K562 (cell line): ENCODE results near the gene NSRP1. TPM values are rescaled to one million over a fixed set of nuclear protein-coding genes. Genes with fewer than 3 reads are reported as not detected.

Experiments used
- ATAC-seq: fragments of 200-7000 bp; cut with Tn5 transposase; 3 replicates; pipeline ENCODE4 v1.9.1; 2020; ENCODE audit warnings: moderate library complexity
- BruUV-seq: library from RNA; stranded (reverse); fragments of 400-500 nt; replicated peaks from 2 replicates; lab custom pipeline; 2021; lab: Mats Ljungman, UMichigan
- CTCF ChIA-PET: fragments of 300-600 bp; formaldehyde crosslinking; extraction: SDS; loops from one replicate; lab custom pipeline; 2021; ENCODE audit warnings: low intra/inter-chr PET ratio; lab: Yijun Ruan, JAX
- POLR2A ChIA-PET: fragments of 300-600, 350-650 bp; sonication (Branson Sonifier 250); formaldehyde crosslinking; extraction: SDS; loops from one replicate; lab custom pipeline; 2021; ENCODE audit warnings: antibody characterized with exemption, inconsistent platforms; lab: Yijun Ruan, JAX
- DNase-seq, 4 experiments: peaks; one replicate each; pipeline versions ENCODE4 v3.0.0 to v3.0.0-alpha.2; 2011 to 2018; ENCODE audit warnings: low spot score in 3 of 4, mixed read lengths in 3 of 4; ENCODE audit errors: extremely low read depth in 1 of 4
- FAIRE-seq: peaks from 2 replicates; lab custom pipeline; 2011; peaks lifted over from hg19 to GRCh38; lab: Jason Lieb, UNC
- H2AFZ ChIP-seq: 2 replicates; pipeline ENCODE4 v1.6.0; 2011; ENCODE audit warnings: low read depth, low read length, control low read depth, inconsistent platforms
- H3K27ac ChIP-seq: fragments of 200-600 bp; 3 replicates; pipeline ENCODE4 v1.8.0; 2011; ENCODE audit warnings: low read depth, mild to moderate bottlenecking, control low read depth, inconsistent platforms, low read length, moderate library complexity, mixed read lengths; ENCODE audit errors: extremely low read depth
- H3K27me3 ChIP-seq, 2 experiments: fragments of 300-600 bp in 1 of 2; 2 replicates in 1 of 2; 3 replicates in 1 of 2; pipeline versions ENCODE4 v1.6.0 to v1.8.0; 2011; ENCODE audit warnings: inconsistent platforms in 2 of 2, low read length in 2 of 2, mild to moderate bottlenecking in 1 of 2, mixed read lengths in 1 of 2, moderate library complexity in 1 of 2; ENCODE audit not compliant: control insufficient read depth in 2 of 2, insufficient read depth in 2 of 2
- H3K36me3 ChIP-seq: fragments of 300-600 bp; 3 replicates; pipeline ENCODE4 v1.8.0; 2011; ENCODE audit warnings: mild to moderate bottlenecking, low read length, inconsistent platforms; ENCODE audit not compliant: control insufficient read depth, insufficient read depth
- H3K4me1 ChIP-seq, 2 experiments: fragments of 200-600 bp in 1 of 2; replicated peaks in 1 of 2; 2 replicates in 1 of 2; 3 replicates in 1 of 2; pipeline versions ENCODE4 v1.5.1 to v1.8.0; 2011; ENCODE audit warnings: inconsistent platforms in 2 of 2, low read length in 2 of 2, mild to moderate bottlenecking in 1 of 2, mixed read lengths in 1 of 2, moderate library complexity in 1 of 2; ENCODE audit not compliant: control insufficient read depth in 2 of 2, insufficient read depth in 2 of 2
- H3K4me2 ChIP-seq: 2 replicates; pipeline ENCODE4 v1.6.1; 2011; ENCODE audit warnings: low read length, control low read depth, inconsistent platforms, mixed read lengths; ENCODE audit not compliant: insufficient read depth
- H3K4me3 ChIP-seq: fragments of 200-600 bp; sonication (generic), shearing (Covaris generic); 2 replicates; pipeline ENCODE4 v1.5.1; 2016; ENCODE audit warnings: control low read depth, inconsistent platforms
- H3K79me2 ChIP-seq: fragments of 200-600 bp; 3 replicates; pipeline ENCODE4 v1.8.0; 2011; ENCODE audit warnings: low read length, inconsistent platforms; ENCODE audit not compliant: control insufficient read depth, insufficient read depth
- H3K9ac ChIP-seq, 2 experiments: 2 replicates each; pipeline versions ENCODE4 v1.6.0 to v1.6.1; 2011; ENCODE audit warnings: low read depth in 2 of 2, low read length in 2 of 2, control low read depth in 1 of 2, inconsistent platforms in 1 of 2, mild to moderate bottlenecking in 1 of 2, mixed read lengths in 1 of 2; ENCODE audit not compliant: insufficient read depth in 1 of 2
- H3K9me1 ChIP-seq: one replicate; pipeline ENCODE4 v1.6.0; 2011; ENCODE audit warnings: inconsistent platforms, mild to moderate bottlenecking, low read length, moderate library complexity; ENCODE audit not compliant: control insufficient read depth, insufficient read depth
- H3K9me3 ChIP-seq: replicated peaks from 2 replicates; pipeline ENCODE4 v1.5.1; 2011; ENCODE audit warnings: low read depth, low read length, inconsistent platforms; ENCODE audit not compliant: control insufficient read depth, insufficient read depth
- H4K20me1 ChIP-seq: replicated peaks from 2 replicates; pipeline ENCODE4 v1.6.1; 2011; ENCODE audit warnings: low read length, inconsistent platforms, mixed read lengths; ENCODE audit not compliant: control insufficient read depth, insufficient read depth
- ARHGAP35 ChIP-seq: fragments of 450-650 bp; IDR thresholded peaks from 2 replicates; pipeline ENCODE4 v1.6.1; 2018; ENCODE audit not compliant: partially characterized antibody
- CC2D1A ChIP-seq: fragments of 450-650 bp; IDR thresholded peaks from 2 replicates; pipeline ENCODE4 v1.6.1; 2017; ENCODE audit warnings: mild to moderate bottlenecking
- ETS2 ChIP-seq: IDR thresholded peaks from 2 replicates; pipeline ENCODE4 v1.6.1; 2016; ENCODE audit warnings: borderline replicate concordance, missing genetic modification characterization, mild to moderate bottlenecking, moderate library complexity, missing compliant biosample characterization; ENCODE audit not compliant: poor library complexity, severe bottlenecking
- FOXM1 ChIP-seq, 2 experiments: fragments of 450-650 bp in 1 of 2; sonication (generic) in 1 of 2; formaldehyde crosslinking in 1 of 2; IDR thresholded peaks; 2 replicates each; pipeline versions ENCODE4 v1.6.1 to v1.9.0; 2017 to 2022; ENCODE audit warnings: low read depth in 2 of 2, mild to moderate bottlenecking in 2 of 2, missing genetic modification reagents in 1 of 2, moderate library complexity in 1 of 2
- POLR3A ChIP-seq: IDR thresholded peaks from 2 replicates; pipeline ENCODE4 v1.6.1; 2011; ENCODE audit warnings: borderline replicate concordance, mild to moderate bottlenecking, moderate library complexity; ENCODE audit not compliant: insufficient read length, insufficient read depth; ENCODE audit errors: extremely low read depth
- RBFOX2 ChIP-seq: fragments of 200-400 bp; formaldehyde crosslinking; IDR thresholded peaks from 2 replicates; pipeline ENCODE4 v1.6.1; 2017; ENCODE audit warnings: low read depth, mild to moderate bottlenecking, low read length, moderate library complexity
- SMARCA4 ChIP-seq: fragments of 450-650 bp; IDR thresholded peaks from 2 replicates; pipeline ENCODE4 v1.6.1; 2016
- ZFP1 ChIP-seq: fragments of 450-650 bp; formaldehyde crosslinking; IDR thresholded peaks from 2 replicates; pipeline ENCODE4 v1.4.0; 2020; ENCODE audit warnings: mild to moderate bottlenecking, mixed read lengths
- ZNF274 ChIP-seq: IDR thresholded peaks from 2 replicates; pipeline ENCODE4 v1.6.1; 2011; ENCODE audit warnings: low read depth, mild to moderate bottlenecking, low read length, moderate library complexity, borderline replicate concordance
- WGBS: fragments of 100-300 bp; shearing (Covaris generic); methylation state at CpG from one replicate; pipeline ENCODE4 v1.1.6; 2016; ENCODE audit warnings: low coverage, mixed read lengths; ENCODE audit not compliant: insufficient coverage; ENCODE audit errors: missing lambda C conversion rate; 5-methylcytosine and 5-hydroxymethylcytosine counted together
- in situ Hi-C: fragments of 300-500 bp; cut with MboI; formaldehyde crosslinking; loops from 4 replicates; pipeline ENCODE4 v1.15.0; 2018; ENCODE audit warnings: inconsistent platforms, mixed read lengths
- intact Hi-C: fragments of 100-400 bp; cut with micrococcal nuclease; formaldehyde crosslinking; loops from 2 replicates; pipeline ENCODE4 v1.14.2; 2022
- polyA plus RNA-seq, 8 experiments: library from polyadenylated mRNA; depleted of rRNA in 4 of 8; stranded (reverse) in 5 of 8; unstranded in 3 of 8; fragments of >200 nt; fragmentation: Nextera tagmentation in 2 of 8; fragmentation: Illumina TruSeq in 1 of 8; extraction: Ambion mirVana in 2 of 8; extraction: Trizol in 1 of 8; gene quantifications; 2 replicates each; pipeline versions ENCODE4 v1.2.1 to v1.2.3, GENCODE V29; 2011 to 2014; ENCODE audit warnings: inconsistent platforms in 1 of 8, missing spikeins in 1 of 8
- total RNA-seq, 7 experiments: library from RNA; depleted of rRNA in 6 of 7; stranded (reverse); fragments of >200 nt in 6 of 7; fragmentation: Illumina TruSeq in 2 of 7; extraction: Trizol in 2 of 7; gene quantifications; 2 replicates each; pipeline versions ENCODE4 v1.2.1 to v1.2.3, GENCODE V29; 2011 to 2021; ENCODE audit warnings: low replicate concordance in 1 of 7
- TF ChIP-seq, protein P1 (sequence below): fragments of 450-650 bp; IDR thresholded peaks from 2 replicates; pipeline ENCODE4 v1.6.1; 2018; ENCODE audit not compliant: partially characterized antibody

NSRP1 gene
- total and polyA plus RNA-seq, 9 of the 15 experiments (the other 6 are each of a cell fraction or from before 2014, with no cell fraction given) = 18.4 to 68.6 (median 32.7) TPM

DNA sequence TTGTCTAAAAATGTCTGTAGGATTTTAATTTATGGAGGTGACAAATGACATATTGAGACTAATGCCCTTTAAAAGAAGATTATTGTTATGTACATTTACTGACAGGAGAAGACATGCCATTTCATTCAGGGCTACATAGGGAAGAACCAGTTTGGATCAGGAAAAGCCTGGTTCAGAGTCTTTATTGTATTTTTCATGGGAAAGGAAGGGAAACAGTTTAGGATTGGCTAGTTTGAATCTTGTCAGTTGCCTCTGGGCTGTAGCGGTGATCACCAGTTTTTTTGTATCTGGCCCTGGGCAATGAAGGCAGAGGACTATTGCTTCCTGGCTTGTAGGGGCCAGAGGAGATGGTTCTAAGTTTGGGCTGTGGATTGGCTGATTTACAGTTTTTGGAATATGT, 31.8 kb downstream of the NSRP1 start:
- ChIA-PET POLR2A (interaction anchor here (1.5 kb wide), 1 partner anchor 8 kb away, joined by 4 read pairs; no protein-coding TSS in a partner anchor), CTCF (no interaction called here)
- TF ChIP-seq SMARCA4 (no peak), CC2D1A (peak; percentile 50; the same call in 1 of the 2 replicates), ETS2 (no peak), ZFP1 (CRISPR knock-in tag) (no peak), FOXM1 (IDR thresholded peaks at IDR 0.05; ENCODE audit: low read depth) (peak; percentile 70), FOXM1 (CRISPR knock-in tag; IDR thresholded peaks at IDR 0.05; ENCODE audit: low read depth) (no peak), ZNF274 (no peak), POLR3A (no peak), ARHGAP35 (no peak), RBFOX2 (no peak)
- TF ChIP-seq, protein P1, sequence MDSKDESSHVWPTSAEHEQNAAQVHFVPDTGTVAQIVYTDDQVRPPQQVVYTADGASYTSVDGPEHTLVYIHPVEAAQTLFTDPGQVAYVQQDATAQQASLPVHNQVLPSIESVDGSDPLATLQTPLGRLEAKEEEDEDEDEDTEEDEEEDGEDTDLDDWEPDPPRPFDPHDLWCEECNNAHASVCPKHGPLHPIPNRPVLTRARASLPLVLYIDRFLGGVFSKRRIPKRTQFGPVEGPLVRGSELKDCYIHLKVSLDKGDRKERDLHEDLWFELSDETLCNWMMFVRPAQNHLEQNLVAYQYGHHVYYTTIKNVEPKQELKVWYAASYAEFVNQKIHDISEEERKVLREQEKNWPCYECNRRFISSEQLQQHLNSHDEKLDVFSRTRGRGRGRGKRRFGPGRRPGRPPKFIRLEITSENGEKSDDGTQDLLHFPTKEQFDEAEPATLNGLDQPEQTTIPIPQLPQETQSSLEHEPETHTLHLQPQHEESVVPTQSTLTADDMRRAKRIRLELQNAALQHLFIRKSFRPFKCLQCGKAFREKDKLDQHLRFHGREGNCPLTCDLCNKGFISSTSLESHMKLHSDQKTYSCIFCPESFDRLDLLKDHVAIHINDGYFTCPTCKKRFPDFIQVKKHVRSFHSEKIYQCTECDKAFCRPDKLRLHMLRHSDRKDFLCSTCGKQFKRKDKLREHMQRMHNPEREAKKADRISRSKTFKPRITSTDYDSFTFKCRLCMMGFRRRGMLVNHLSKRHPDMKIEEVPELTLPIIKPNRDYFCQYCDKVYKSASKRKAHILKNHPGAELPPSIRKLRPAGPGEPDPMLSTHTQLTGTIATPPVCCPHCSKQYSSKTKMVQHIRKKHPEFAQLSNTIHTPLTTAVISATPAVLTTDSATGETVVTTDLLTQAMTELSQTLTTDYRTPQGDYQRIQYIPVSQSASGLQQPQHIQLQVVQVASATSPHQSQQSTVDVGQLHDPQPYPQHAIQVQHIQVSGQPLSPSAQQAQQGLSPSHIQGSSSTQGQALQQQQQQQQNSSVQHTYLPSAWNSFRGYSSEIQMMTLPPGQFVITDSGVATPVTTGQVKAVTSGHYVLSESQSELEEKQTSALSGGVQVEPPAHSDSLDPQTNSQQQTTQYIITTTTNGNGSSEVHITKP = no peak

More for the DNA sequence above, 31.8 kb downstream of the NSRP1 start:
- no peak overlapping the region for H2AFZ ChIP-seq
- in situ Hi-C loops (no loop called here), intact Hi-C loops (no loop called here)
- H3K4me3 ChIP-seq = no peak overlapping the region
- H3K27ac ChIP-seq = no peak overlapping the region; the same call in 2 of the 3 replicates
- peaks cover 35% of the 10 kb centered on the region; the same call in 1 of the 3 replicates for H3K36me3 ChIP-seq
- no peak overlapping the region for H3K4me2 ChIP-seq
- H3K27me3 ChIP-seq = no peaks in the 10 kb centered on the region
- no peaks in the 10 kb centered on the region for H3K9me3 ChIP-seq
- H3K9ac ChIP-seq = no peak overlapping the region
- whole genome bisulfite sequencing = 100% methylated on average over 1 of the region's 1 CpG
- peak in 1 of 4 experiments; percentile 8 for DNase-seq
- 0 out of 3 replicates have a peak, but pooled peaks have one; percentile 27 for ATAC-seq
- no peak for FAIRE-seq
- H4K20me1 ChIP-seq = no peaks in the 10 kb centered on the region
- H3K9me1 ChIP-seq = no peaks in the 10 kb centered on the region
- peaks cover 59% of the 10 kb centered on the region for H3K79me2 ChIP-seq
- BruUV-seq = no TSS peak
- H3K4me1 ChIP-seq = peaks cover 0 to 6% of the 10 kb centered on the region in 2 experiments; a peak in 2 of 5 replicates
